Dendritic cell treated with granulocyte-macrophage colony-stimulating factor and Interleukin-4, amounts not matched to agents 40 ng/mL and 50 ng/mL, for 4 days (primary cell): ENCODE data around the gene FLT3.

Source experiments
- H3K27ac Mint-ChIP-seq: one replicate; pipeline ENCODE4 v1.8.0; 2022; ENCODE audit warnings: mild to moderate bottlenecking, mixed read lengths
- H3K27me3 Mint-ChIP-seq: one replicate; pipeline ENCODE4 v1.8.0; 2022; ENCODE audit warnings: mild to moderate bottlenecking, mixed read lengths
- H3K36me3 Mint-ChIP-seq: one replicate; pipeline ENCODE4 v1.8.0; 2022; ENCODE audit warnings: low read depth, mixed read lengths
- H3K4me1 Mint-ChIP-seq: one replicate; pipeline ENCODE4 v1.8.0; 2022; ENCODE audit warnings: low read depth, mixed read lengths
- H3K4me3 Mint-ChIP-seq: one replicate; pipeline ENCODE4 v1.8.0; 2022; ENCODE audit warnings: mild to moderate bottlenecking, moderate library complexity, mixed read lengths
- H3K9me3 Mint-ChIP-seq: one replicate; pipeline ENCODE4 v1.8.0; 2022; ENCODE audit warnings: mixed read lengths
- intact Hi-C: fragments of 100-400 bp; cut with micrococcal nuclease; formaldehyde crosslinking; loops from one replicate; pipeline ENCODE4 v1.15.0; 2022

FLT3 gene

DNA sequence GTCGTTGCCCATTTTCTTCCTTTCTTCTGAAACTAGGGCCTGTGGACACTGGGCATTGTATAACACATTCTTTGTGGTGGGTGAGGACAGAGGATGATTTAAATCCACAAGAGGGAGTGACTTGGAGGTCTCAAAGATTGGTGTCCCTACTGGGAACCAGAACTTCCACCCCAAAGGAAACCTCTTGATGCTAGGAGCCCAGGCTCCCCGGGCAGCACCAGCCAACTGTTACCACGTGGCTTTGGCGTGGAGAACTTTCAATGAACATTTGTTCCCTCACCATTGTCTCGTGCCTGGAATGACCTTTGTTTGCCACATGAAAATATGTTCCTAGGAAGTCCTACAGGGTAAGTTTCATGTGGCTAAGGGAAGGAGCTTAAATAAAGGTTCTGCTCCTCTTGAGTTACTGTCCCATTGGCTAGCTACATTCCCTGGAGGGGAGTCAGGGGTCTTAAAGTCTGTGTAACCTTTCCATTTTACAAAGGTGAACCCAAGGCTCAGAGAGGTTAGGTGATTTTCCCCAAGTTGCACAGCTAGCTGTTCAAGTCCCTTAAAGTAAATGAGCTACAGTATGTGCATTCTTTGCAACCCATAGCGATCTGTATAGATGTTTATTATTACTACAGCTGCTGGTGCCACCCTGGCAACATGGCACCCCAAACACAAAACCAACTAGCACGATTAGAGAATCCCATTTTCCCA lies 126.3 kb downstream of the FLT3 start:
- intact Hi-C loops: no loop called here
- Mint-ChIP-seq H3K4me3 (no peak overlapping the region), H3K9me3 (no peaks in the 10 kb centered on the region), H3K27ac (no peak overlapping the region), H3K4me1 (peaks cover 25% of the 10 kb centered on the region), H3K27me3 (peaks cover 96% of the 10 kb centered on the region), H3K36me3 (no peaks in the 10 kb centered on the region)

DNA sequence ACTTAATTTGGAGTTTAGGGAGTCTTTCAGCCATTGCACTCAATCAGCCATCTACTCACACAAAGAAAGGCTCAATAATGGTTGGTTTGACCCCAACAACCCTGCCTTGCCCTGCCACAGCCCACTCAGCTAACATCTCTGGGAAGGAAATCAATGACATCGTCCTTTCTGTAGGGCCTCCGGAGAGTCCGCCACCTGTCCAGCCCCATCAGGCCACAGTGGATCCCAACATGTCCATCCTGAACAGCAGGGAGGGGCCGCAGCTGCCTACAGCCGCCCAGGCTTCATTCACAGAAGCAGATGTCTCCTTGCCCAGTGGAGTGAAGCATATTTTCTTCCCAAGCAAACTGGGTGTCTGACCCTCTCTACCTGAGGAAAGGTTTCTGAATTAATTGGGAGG lies 127.1 kb downstream of the FLT3 start:
- H3K9me3 Mint-ChIP-seq: no peaks in the 10 kb centered on the region
- intact Hi-C loops: no loop called here
- no peaks in the 10 kb centered on the region for H3K36me3 Mint-ChIP-seq
- no peak overlapping the region for H3K4me3 Mint-ChIP-seq
- peaks cover 27% of the 10 kb centered on the region for H3K4me1 Mint-ChIP-seq
- H3K27me3 Mint-ChIP-seq: peaks cover 97% of the 10 kb centered on the region
- no peak overlapping the region for H3K27ac Mint-ChIP-seq

DNA sequence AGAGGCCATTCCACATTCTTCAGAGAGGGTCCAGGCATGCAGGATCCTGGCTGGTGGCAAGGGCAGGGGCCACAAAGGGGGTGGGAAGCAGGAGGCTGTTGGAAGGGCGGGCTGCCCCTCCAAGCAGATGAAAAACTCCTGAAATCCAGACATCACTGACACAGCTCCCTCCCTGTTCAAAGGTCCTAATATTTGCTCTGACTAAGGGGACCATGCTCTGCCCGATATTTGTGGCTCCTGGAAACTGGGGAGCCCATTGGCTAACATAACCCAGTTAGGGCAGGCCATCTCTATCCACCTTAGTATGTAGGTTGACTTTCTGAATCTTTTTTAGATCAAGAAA lies 127.9 kb downstream of the FLT3 start:
- Mint-ChIP-seq H3K27ac (no peak overlapping the region), H3K4me1 (peaks cover 34% of the 10 kb centered on the region)

DNA sequence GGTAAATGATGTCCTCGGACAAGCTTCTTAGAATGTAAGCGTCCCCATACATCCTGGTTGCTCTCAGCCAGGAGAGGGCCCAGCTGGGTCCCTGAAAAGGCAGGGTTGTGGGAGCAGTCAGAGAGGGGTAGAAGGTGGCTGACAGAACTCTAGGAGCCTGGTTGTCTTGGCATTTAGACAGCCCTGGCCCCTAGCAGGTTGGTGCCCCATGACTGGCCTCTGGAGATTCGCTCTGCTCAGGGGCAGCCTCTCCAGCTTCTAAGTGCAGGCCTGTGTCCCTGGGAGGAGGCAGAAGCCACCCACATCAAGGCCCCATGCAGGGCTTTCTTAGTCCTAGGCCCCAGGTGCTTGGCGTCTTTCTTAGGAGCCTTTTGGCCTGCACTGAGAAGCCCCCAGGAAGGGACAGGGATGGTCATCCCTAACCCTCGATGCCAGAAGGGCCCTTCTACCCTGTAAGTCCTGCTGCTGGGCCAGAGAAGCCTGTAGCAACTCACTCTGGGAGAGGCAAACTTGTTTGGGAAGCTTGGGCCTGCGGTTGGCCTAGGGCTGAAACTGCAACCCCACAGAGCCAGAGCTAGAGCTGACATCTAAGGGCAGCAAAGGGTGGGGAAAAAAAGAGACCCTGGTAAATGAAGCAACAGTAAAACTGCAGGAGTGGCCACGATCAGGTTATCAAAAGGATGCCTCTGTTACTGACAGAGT lies 128.4 kb downstream of the FLT3 start:
- no peaks in the 10 kb centered on the region for H3K36me3 Mint-ChIP-seq
- intact Hi-C loops: no loop called here
- H3K27me3 Mint-ChIP-seq: peaks cover 97% of the 10 kb centered on the region
- peaks cover 39% of the 10 kb centered on the region for H3K4me1 Mint-ChIP-seq
- no peaks in the 10 kb centered on the region for H3K9me3 Mint-ChIP-seq
- no peak overlapping the region for H3K4me3 Mint-ChIP-seq
- H3K27ac Mint-ChIP-seq: no peak overlapping the region

More for the DNA sequence above, 127.9 kb downstream of the FLT3 start:
- Mint-ChIP-seq H3K36me3 (no peaks in the 10 kb centered on the region), H3K9me3 (no peaks in the 10 kb centered on the region), H3K4me3 (no peak overlapping the region), H3K27me3 (peaks cover 97% of the 10 kb centered on the region)
- intact Hi-C loops: no loop called here

DNA sequence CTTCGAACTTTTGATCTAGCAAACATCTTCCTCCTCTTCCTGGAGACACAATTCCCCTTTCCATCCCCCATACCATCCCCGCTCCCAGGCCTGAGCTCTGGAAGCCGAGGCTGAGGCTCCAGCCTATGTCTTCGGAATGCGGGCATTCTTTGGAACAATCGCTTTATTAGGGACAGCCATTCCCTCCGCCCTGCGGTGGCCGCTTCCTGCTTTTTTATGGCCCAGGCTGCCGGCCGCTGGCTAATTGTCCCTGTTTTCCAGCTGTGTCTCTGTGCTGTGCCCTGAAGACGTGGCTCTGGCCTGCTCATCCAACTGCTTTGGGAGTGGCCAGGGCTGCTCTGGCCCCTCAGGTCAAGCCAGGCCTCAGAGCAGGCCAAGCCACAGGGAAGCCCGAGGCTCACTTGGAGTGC lies 129.1 kb downstream of the FLT3 start:
- intact Hi-C loops: no loop called here
- Mint-ChIP-seq H3K9me3 (no peaks in the 10 kb centered on the region), H3K27ac (no peak overlapping the region), H3K36me3 (no peaks in the 10 kb centered on the region), H3K27me3 (peaks cover 98% of the 10 kb centered on the region), H3K4me3 (no peak overlapping the region), H3K4me1 (peaks cover 40% of the 10 kb centered on the region)

DNA sequence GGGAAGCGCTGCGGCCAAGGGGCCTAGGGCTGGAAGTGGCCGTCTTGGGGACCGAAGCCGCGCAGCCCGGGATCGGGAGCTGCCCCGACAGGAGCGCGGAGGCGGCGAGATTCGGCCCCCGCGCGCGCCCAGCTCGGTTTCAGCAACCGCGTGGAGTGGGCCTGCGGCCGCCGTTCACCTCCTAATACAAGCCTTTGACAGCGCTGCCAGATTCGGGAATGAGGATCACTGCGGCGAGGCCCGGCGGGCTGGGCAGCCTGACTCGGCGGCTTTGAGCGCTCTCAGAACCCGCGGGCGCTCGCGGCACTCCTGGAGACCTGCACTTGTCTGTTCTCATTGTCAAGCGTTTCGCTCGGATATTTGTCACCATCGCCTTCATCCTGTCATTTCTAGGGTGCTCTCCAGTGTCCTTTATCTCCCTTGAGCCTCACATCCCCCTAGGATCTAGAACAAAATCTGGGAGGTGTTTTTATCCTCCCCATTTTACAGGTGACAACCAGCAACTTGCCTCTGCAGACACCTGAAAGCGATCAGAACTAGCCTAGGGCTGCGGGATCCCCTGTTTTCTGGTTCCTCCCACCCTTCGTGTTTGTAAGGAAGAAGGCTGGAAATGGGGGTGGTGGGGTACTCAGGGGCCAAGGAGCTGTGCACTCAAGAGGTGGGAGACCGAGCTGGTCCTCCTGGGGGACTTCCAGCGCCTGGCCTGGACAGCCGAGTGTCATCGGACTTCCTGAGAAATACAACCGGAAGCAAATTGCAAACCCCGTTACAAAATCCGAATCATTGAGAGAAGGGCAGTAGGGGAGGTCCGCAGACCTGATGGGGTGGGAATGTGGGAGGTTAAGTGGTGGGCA lies 129.8 kb downstream of the FLT3 start:
- Mint-ChIP-seq H3K4me1 (peaks cover 38% of the 10 kb centered on the region), H3K36me3 (no peaks in the 10 kb centered on the region), H3K27ac (no peak overlapping the region), H3K9me3 (no peaks in the 10 kb centered on the region), H3K27me3 (peaks cover 98% of the 10 kb centered on the region), H3K4me3 (no peak overlapping the region)
- intact Hi-C loops: no loop called here

DNA sequence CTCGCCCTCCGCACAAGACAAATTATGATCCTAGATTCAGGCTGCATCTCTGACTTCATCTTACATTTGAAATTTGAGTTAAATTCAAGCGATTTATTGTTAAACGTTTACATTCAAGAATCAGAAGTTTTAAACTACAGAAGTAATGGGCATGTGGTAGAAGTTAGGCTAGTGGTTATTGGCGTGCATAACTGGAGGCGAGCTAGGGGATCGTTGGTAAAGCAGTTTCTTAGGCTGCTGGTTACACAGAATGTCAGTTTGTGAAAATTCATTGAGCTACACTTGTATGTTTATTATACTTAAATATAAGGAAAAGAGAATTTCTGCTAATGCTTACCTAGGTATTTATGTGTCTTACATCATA lies 130.5 kb downstream of the FLT3 start:
- Mint-ChIP-seq H3K4me3 (no peak overlapping the region), H3K36me3 (no peaks in the 10 kb centered on the region), H3K27ac (no peak overlapping the region), H3K4me1 (peaks cover 33% of the 10 kb centered on the region), H3K9me3 (no peaks in the 10 kb centered on the region), H3K27me3 (peaks cover 98% of the 10 kb centered on the region)
- intact Hi-C loops: no loop called here

DNA sequence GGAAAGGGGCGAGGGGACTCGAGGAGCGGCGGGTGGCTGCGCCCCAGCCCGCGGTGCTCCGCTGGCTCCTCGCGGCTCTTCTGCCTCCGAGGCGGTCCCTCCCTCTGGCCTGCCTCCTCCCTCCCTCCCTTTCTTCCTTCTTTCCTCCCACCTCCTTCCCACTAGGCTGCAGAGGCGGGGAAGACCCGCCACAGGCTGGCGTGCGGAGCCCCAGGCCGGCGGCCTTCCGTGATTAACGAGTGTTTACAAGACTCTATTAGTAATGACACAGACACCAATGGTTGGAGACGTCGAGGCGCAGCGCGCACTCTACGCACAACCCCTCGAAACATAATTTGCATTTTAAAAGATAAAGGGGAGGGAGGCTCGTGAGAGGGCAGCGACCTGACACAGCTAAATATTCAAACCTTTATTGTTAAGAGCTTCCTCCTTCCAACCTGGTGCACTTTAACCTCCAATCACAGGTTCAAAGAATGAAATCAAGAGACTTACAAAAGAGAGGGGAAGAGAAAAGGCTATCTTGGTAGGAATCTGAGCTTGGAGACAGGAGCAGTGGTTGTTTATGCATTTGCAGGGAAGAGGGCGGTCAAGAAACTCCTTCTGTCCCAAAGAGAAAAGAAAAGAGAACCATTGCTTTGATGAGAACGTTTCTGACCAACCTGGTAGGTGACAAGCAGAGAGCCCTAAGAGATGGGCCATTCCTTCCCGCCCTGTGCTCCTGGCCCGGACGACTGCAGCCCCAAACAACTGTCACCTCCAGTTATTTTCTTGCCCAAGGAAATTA lies 131.1 kb downstream of the FLT3 start, which contains the start of gene CDX2:
Gene CDX2 (minus strand): TSS at position 234 of the 784 bp plus-strand sequence. CDS start 309 bp downstream, outside the sequence.
- Mint-ChIP-seq H3K4me3 (peak within 1 kb of the TSS; percentile 34), H3K4me1 (peaks cover 33% of the 10 kb centered on the region), H3K36me3 (no peaks in the 10 kb centered on the region), H3K27me3 (peaks cover 98% of the 10 kb centered on the region), H3K9me3 (no peaks in the 10 kb centered on the region), H3K27ac (no peak within 1 kb of the TSS)
- intact Hi-C loops: no loop called here

DNA sequence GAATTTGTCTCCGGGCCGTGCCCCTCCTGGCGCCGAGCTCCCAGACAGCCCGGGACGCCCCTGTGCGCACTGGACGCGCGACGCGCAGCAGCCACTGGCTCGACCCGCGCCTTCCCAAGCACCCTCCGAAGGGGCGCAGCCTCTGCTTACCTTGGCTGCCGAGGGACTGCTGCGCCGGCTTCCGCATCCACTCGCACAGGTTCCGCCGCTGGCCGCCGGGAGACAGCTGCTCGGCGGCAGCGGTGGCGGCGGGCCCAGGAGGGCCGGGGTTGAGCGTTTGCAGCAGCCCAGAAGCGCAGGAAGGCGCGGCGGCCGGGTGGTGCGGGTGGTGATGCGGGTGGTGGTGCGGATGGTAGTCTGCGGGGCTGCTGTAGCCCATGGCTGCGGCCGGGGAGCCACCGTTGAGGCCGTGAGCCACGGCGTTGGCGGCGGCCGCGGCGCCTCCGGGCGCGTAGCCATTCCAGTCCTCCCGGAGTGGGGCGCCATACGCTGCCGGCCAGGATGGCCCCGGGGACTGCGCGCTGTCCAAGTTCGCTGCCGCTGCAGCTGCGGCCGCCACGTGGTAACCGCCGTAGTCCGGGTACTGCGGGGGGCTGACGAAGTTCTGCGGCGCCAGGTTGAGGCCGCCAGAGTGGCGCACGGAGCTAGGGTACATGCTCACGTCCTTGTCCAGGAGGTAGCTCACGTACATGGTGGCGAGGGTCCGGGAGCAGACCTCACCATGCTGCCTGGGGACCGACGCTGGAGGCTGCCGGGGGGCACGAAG lies 131.9 kb downstream of the FLT3 start:
- Mint-ChIP-seq H3K4me1 (peaks cover 33% of the 10 kb centered on the region), H3K27ac (no peak overlapping the region), H3K27me3 (peaks cover 98% of the 10 kb centered on the region), H3K4me3 (peak overlapping the region; percentile 34), H3K9me3 (no peaks in the 10 kb centered on the region), H3K36me3 (no peaks in the 10 kb centered on the region)
- intact Hi-C loops: no loop called here

DNA sequence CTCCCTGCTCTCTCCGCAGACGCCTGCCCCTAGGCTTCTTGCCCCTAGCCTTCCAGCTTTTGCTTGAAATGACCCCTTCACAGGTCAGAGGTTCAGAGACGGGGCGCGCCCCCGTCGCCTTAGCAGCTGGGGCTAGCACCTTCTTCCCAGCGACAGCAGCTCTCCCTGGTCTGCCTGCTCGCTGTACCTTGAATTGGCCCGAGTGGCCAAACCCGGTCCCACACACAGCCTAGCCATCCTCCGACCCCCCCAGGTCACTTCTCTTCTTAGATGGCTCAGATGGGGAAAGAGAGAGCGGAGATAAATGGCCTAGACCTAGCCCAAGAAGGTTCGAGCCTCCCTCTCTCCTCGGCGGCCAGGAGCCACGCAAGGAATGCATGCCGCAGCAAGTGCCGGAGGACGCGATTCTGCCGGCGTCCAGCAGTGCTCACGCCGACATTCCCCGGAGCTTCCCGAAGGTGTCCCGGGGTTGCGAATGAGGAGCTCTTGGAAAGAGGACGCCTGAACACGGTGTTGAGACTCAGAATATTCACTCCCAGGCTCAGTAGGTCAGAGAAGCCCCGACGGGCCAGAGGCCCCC lies 132.6 kb downstream of the FLT3 start:
- Mint-ChIP-seq H3K27ac (no peak overlapping the region), H3K27me3 (peaks cover 98% of the 10 kb centered on the region), H3K9me3 (no peaks in the 10 kb centered on the region)

DNA sequence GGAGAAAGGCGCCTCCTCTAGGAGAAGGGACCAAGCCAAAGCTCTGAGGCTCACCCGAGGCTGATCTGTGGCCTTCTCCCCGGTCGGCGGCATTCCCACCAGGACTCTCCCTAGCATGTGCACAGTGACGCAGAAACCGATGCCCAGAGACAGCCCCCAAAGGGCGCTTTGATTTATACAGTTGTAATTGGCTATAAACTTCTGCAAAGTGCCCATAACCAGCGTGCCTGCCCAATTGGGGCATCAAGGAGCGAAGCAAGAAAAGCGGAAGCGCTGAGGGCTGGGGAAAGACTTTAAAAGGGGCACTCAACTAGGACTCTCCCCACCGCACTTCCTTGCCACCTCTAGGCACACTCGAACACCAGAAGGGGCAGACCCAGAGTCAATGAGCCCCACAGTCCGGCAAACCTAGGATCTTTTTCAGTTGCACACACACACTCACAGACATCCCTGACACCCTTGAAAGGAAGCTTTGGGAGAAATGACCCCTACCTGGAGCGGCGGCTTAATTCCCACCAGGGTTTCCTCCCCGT lies 133.1 kb downstream of the FLT3 start:
- H3K9me3 Mint-ChIP-seq: no peaks in the 10 kb centered on the region
- H3K36me3 Mint-ChIP-seq: no peaks in the 10 kb centered on the region
- intact Hi-C loops: no loop called here
- H3K4me3 Mint-ChIP-seq: no peak overlapping the region
- H3K27ac Mint-ChIP-seq: no peak overlapping the region
- H3K27me3 Mint-ChIP-seq: peaks cover 97% of the 10 kb centered on the region
- peaks cover 33% of the 10 kb centered on the region for H3K4me1 Mint-ChIP-seq

More for the DNA sequence above, 132.6 kb downstream of the FLT3 start:
- no peaks in the 10 kb centered on the region for H3K36me3 Mint-ChIP-seq
- intact Hi-C loops: no loop called here
- H3K4me3 Mint-ChIP-seq: no peak overlapping the region
- H3K4me1 Mint-ChIP-seq: peaks cover 33% of the 10 kb centered on the region

DNA sequence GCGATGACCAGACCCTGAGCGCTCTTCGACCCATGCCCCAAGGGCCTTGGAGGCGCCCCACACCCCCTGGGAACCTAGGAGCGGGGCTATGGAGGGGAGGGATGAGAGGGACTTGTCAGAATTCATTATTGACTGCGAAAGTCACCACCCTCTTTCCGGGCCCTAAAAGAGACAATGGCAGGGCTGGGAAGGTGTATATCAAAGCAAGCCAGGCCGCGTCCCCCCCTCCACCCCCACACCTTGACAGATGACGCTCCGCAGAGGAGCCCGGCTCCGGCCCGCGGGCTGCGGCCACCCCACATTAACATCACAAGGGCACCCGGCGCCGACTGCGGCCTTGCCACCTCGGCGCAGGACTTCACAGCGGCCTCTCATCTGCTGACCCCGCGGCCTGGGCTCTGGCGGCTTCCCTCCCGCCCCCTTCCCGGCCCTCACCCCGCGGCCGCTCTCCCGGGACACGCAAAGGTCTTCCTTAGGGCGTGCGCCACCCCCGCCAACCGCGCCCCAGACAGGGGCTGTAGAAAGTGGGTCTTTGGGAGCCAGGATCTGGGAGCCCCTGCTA lies 133.7 kb downstream of the FLT3 start:
- intact Hi-C loops: no loop called here
- no peak overlapping the region for H3K27ac Mint-ChIP-seq
- peaks cover 97% of the 10 kb centered on the region for H3K27me3 Mint-ChIP-seq
- no peak overlapping the region for H3K4me3 Mint-ChIP-seq
- H3K36me3 Mint-ChIP-seq: no peaks in the 10 kb centered on the region
- H3K9me3 Mint-ChIP-seq: no peaks in the 10 kb centered on the region
- peaks cover 33% of the 10 kb centered on the region for H3K4me1 Mint-ChIP-seq
